ENCODE results near the gene ADGRL1.

DNA sequence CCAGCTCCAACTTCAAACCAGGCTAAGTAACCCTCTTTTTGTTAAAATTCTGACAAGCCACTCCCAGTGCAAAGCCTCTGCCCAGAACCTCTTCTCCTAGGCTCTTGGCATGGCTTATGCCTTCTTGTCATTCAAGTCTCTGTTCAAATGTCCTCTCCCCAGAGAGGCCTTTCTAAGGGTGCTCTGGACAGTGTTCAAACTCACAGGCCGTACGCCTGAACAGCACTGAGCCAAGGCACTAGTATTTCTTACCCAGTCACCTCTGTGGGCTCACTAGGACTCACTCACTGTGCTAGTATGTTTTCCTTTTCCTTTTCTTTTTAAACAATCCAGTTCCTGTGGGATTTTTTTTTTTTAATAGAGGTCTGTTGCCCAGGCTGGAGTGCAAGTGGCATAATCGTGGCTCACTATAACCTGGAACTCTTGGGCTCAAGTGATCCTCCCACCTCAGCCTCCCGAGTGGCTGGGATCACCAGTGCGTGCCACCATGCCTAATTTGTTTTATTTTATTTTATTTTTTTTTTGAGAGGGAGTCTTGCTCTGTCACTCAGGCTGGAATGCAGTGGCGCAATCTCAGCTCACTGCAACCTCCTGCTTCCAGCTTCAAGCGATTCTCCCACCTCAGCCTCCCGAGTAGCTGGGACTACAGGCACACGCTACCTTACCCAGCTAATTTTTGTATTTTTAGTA, 67.2 kb downstream of the ADGRL1 start:
- no peak for TF ChIP-seq EGR1 (IDR thresholded peaks at IDR 0.05)
- TF ChIP-seq ZBTB7A (IDR thresholded peaks at IDR 0.05; ENCODE audit: low read depth): no peak
